ENCODE results near the gene DYRK4. TPM values are rescaled to one million over a fixed set of nuclear protein-coding genes. Genes with fewer than 3 reads are reported as not detected.
"Not testable (repeated sequence)": the region's sequence is repeated elsewhere in the genome, so short reads cannot be mapped to it uniquely, and the experiment has no call there.

The DYRK4 gene
- 10 to 100 TPM in 4 of 6 experiments, 1 to 10 TPM in 2; 8.9 to 16.7 (median 10.6) TPM for total RNA-seq
- long read RNA-seq, partial matches to known transcripts = 2 of 4 reads
- long read RNA-seq, other reads (novel, unspliced or antisense) = 0 of 4 reads

GRCh38 chr12:4562034-4562657 is at the start of gene DYRK4:
Gene DYRK4, plus strand, starts transcription at chr12:4562208. Its CDS starts 38 bp downstream, at chr12:4562246.
- 19% methylated on average over 4 of the region's 44 CpGs for WGBS (ENCODE audit: insufficient coverage, low coverage, low lambda C conversion rate, missing lambda C conversion rate)
- Histone ChIP-seq H3K36me3 (no peaks in the 10 kb centered on the region), H3K27me3 (peaks cover 0 to 3% of the 10 kb centered on the region in 2 donors), H3K4me1 (no peaks in the 10 kb centered on the region), H3K27ac (no peak within 1 kb of the TSS), H3K4me3 (peak within 1 kb of the TSS in 2 of 3 donors; percentile 19 to 29), H3K9me3 (no peaks in the 10 kb centered on the region)
- peak; percentile 96 to 98 (median 97) for ATAC-seq
- TF ChIP-seq CTCF (IDR thresholded peaks at IDR 0.05) = no peak
- no peak for TF ChIP-seq POLR2A (IDR thresholded peaks at IDR 0.05)
- intact Hi-C loops (cut with DNase I) = no loop called here
- peak; percentile 84 to 86 (median 86) for DNase-seq

- DNase-seq (no peak), ATAC-seq (no peak)
- TF ChIP-seq CTCF (IDR thresholded peaks at IDR 0.05) (no peak), POLR2A (IDR thresholded peaks at IDR 0.05) (no peak)
- Histone ChIP-seq H3K27me3 (no peaks in the 10 kb centered on the region), H3K4me1 (no peaks in the 10 kb centered on the region), H3K36me3 (peaks cover 0 to 3% (median 0%) of the 10 kb centered on the region in 4 donors), H3K27ac (no peak overlapping the region), H3K4me3 (no peak overlapping the region), H3K9me3 (no peaks in the 10 kb centered on the region)
- 92% methylated on average over 5 of the region's 5 CpGs for WGBS (ENCODE audit: insufficient coverage, low coverage, low lambda C conversion rate, missing lambda C conversion rate)
- intact Hi-C loops (cut with DNase I) = no loop called here
Observed at GRCh38 chr12:4518106-4518728, 43.8 kb upstream of the DYRK4 start.

- H3K9me3 ChIP-seq; H3K4me1 ChIP-seq; DNase-seq; ATAC-seq; H3K27ac ChIP-seq; H3K4me3 ChIP-seq; H3K27me3 ChIP-seq; intact Hi-C loops (cut with DNase I): not testable (repeated sequence)
- peaks cover 0 to 16% (median 0%) of the 10 kb centered on the region in 4 donors for H3K36me3 ChIP-seq
- 86% methylated on average over 7 of the region's 7 CpGs for WGBS (ENCODE audit: insufficient coverage, low coverage, low lambda C conversion rate, missing lambda C conversion rate)
Observed at GRCh38 chr12:4523443-4523842, 38.6 kb upstream of the DYRK4 start.

- H3K9me3 ChIP-seq = no peaks in the 10 kb centered on the region
- H3K36me3 ChIP-seq = peaks cover 0 to 32% (median 0%) of the 10 kb centered on the region in 4 donors
- no peaks in the 10 kb centered on the region for H3K27me3 ChIP-seq
- ATAC-seq (peak in 2 of 4 donors; percentile 36 to 40), DNase-seq (no peak)
- intact Hi-C loops (cut with DNase I) = no loop called here
- 85% methylated on average over 2 of the region's 2 CpGs for WGBS (ENCODE audit: insufficient coverage, low coverage, low lambda C conversion rate, missing lambda C conversion rate)
- TF ChIP-seq POLR2A (IDR thresholded peaks at IDR 0.05) = no peak
- TF ChIP-seq CTCF (IDR thresholded peaks at IDR 0.05) = peak; percentile 48 to 67 (median 62)
- no peaks in the 10 kb centered on the region for H3K4me1 ChIP-seq
- no peak overlapping the region for H3K4me3 ChIP-seq
- H3K27ac ChIP-seq = no peak overlapping the region
Observed at GRCh38 chr12:4526923-4527546, 35.0 kb upstream of the DYRK4 start.

GRCh38 chr12:4530160-4530559 is 31.8 kb upstream of the DYRK4 start:
- no peak overlapping the region for H3K27ac ChIP-seq
- ATAC-seq (no peak), DNase-seq (no peak)
- WGBS (ENCODE audit: insufficient coverage, low coverage, low lambda C conversion rate, missing lambda C conversion rate) = 55% methylated on average over 1 of the region's 1 CpG
- intact Hi-C loops (cut with DNase I) = no loop called here
- TF ChIP-seq CTCF (IDR thresholded peaks at IDR 0.05) = no peak
- no peak for TF ChIP-seq POLR2A (IDR thresholded peaks at IDR 0.05)
- H3K4me1 ChIP-seq = no peaks in the 10 kb centered on the region
- H3K36me3 ChIP-seq = peaks cover 0 to 29% (median 2%) of the 10 kb centered on the region in 4 donors
- no peaks in the 10 kb centered on the region for H3K27me3 ChIP-seq
- no peaks in the 10 kb centered on the region for H3K9me3 ChIP-seq
- H3K4me3 ChIP-seq = no peak overlapping the region
